SK-N-MC (cell line): ENCODE results near the gene IQGAP1.

ENCODE experiments used
- EZH2 ChIP-seq: fragments of 200-600 bp; sonication (generic); IDR thresholded peaks from one replicate; pipeline ENCODE4 v1.6.1; 2017; ENCODE audit warnings: antibody characterized with exemption
- FOXP2 ChIP-seq: optimal IDR thresholded peaks from 2 replicates; pipeline ENCODE3; 2011; ENCODE audit warnings: mild to moderate bottlenecking, moderate library complexity; ENCODE audit not compliant: insufficient read depth; ENCODE audit errors: extremely low read length, control extremely low read depth
- POLR2AphosphoS5 ChIP-seq: IDR thresholded peaks from 2 replicates; pipeline ENCODE4 v1.6.1; 2012; ENCODE audit warnings: mild to moderate bottlenecking, low read depth, low read length, borderline replicate concordance

- TF ChIP-seq EZH2 (no peak), POLR2AphosphoS5 (no peak), FOXP2 (no peak)
These were observed 140.9 kb downstream of the IQGAP1 start for GRCh38 chr15:90529011-90529370.
